K562 (cell line): ENCODE measurements around the gene ARHGAP24.

Experiments
- JUN ChIP-seq, 2 experiments: sonication (generic) in 1 of 2; formaldehyde crosslinking in 1 of 2; IDR thresholded peaks; 2 replicates each; pipeline versions ENCODE4 v1.6.1 to v1.8.0; 2012 to 2022; ENCODE audit warnings: borderline replicate concordance in 2 of 2, mild to moderate bottlenecking in 2 of 2, improper control_type of control experiment in 1 of 2, low read depth in 1 of 2, low read length in 1 of 2, missing genetic modification reagents in 1 of 2
- MECOM ChIP-seq: fragments of 250-450 bp; sonication (Bioruptor Pico); IDR thresholded peaks from 2 replicates; pipeline ENCODE4 v1.8.0; 2022; ENCODE audit warnings: inconsistent platforms
- POLR2A ChIP-seq: fragments of 450-650 bp; conservative IDR thresholded peaks from 2 replicates; pipeline ENCODE4 v1.6.1; 2016
- ZC3H4 ChIP-seq: sonication (generic); formaldehyde crosslinking; IDR thresholded peaks from 2 replicates; pipeline ENCODE4 v1.9.0; 2021; ENCODE audit warnings: missing genetic modification reagents, borderline replicate concordance
- TF ChIP-seq, protein P1 (sequence below), 3 experiments: IDR thresholded peaks in 2 of 3; conservative IDR thresholded peaks in 1 of 3; 2 replicates each; pipeline ENCODE4 v1.5.1; 2011 to 2012; ENCODE audit warnings: low read length in 3 of 3, mild to moderate bottlenecking in 3 of 3, control low read depth in 2 of 3, improper control_type of control experiment in 1 of 3, inconsistent platforms in 1 of 3, low read depth in 1 of 3, mixed read lengths in 1 of 3, moderate library complexity in 1 of 3; ENCODE audit not compliant: insufficient read depth in 2 of 3
- TF ChIP-seq, protein P2 (sequence below): fragments of 250-450 bp; sonication (Bioruptor Pico); IDR thresholded peaks from 2 replicates; pipeline ENCODE4 v1.8.0; 2022; ENCODE audit warnings: inconsistent platforms

DNA sequence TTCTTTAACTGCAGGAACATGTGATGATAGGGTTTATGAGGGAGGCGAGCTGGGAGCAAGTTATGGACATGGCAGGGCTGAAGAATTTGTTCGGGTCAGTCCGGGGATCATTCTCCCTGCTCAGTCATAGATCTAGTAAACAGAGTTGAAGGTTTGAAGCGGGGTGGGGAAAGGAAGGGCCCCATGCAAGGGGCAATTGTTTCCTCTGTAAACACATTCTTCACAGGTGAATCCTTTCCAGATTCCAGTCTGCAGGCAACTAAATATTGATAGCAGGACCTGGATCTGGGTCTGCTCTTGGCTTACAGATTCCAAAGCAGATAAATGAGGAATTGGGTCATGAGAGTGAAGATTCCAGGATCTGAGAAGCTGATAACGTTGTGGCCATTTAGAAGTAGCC lies 44.3 kb upstream of the ARHGAP24 start:
- TF ChIP-seq, protein P1, sequence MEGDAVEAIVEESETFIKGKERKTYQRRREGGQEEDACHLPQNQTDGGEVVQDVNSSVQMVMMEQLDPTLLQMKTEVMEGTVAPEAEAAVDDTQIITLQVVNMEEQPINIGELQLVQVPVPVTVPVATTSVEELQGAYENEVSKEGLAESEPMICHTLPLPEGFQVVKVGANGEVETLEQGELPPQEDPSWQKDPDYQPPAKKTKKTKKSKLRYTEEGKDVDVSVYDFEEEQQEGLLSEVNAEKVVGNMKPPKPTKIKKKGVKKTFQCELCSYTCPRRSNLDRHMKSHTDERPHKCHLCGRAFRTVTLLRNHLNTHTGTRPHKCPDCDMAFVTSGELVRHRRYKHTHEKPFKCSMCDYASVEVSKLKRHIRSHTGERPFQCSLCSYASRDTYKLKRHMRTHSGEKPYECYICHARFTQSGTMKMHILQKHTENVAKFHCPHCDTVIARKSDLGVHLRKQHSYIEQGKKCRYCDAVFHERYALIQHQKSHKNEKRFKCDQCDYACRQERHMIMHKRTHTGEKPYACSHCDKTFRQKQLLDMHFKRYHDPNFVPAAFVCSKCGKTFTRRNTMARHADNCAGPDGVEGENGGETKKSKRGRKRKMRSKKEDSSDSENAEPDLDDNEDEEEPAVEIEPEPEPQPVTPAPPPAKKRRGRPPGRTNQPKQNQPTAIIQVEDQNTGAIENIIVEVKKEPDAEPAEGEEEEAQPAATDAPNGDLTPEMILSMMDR (IDR thresholded peaks at IDR 0.05 in 2 of 3, conservative IDR thresholded peaks at IDR 0.05 in 1 of 3; ENCODE audit: insufficient read depth in 2 of 3, low read depth in 1 of 3, low read length in 3 of 3), result no peak
- no peak for TF ChIP-seq ZC3H4 (CRISPR knock-in tag)
- no peak for TF ChIP-seq JUN (IDR thresholded peaks at IDR 0.05; ENCODE audit: borderline replicate concordance, low read depth, low read length)
- TF ChIP-seq JUN (CRISPR knock-in tag; IDR thresholded peaks at IDR 0.05; ENCODE audit: borderline replicate concordance), result no peak
- no peak for TF ChIP-seq POLR2A
- no peak for TF ChIP-seq MECOM
- TF ChIP-seq, protein P2, sequence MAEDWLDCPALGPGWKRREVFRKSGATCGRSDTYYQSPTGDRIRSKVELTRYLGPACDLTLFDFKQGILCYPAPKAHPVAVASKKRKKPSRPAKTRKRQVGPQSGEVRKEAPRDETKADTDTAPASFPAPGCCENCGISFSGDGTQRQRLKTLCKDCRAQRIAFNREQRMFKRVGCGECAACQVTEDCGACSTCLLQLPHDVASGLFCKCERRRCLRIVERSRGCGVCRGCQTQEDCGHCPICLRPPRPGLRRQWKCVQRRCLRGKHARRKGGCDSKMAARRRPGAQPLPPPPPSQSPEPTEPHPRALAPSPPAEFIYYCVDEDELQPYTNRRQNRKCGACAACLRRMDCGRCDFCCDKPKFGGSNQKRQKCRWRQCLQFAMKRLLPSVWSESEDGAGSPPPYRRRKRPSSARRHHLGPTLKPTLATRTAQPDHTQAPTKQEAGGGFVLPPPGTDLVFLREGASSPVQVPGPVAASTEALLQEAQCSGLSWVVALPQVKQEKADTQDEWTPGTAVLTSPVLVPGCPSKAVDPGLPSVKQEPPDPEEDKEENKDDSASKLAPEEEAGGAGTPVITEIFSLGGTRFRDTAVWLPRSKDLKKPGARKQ (CRISPR knock-in tag), result no peak
